AG04450 (cell line): Measurements from ENCODE around the gene LPAR3. TPM values are rescaled to one million over a fixed set of nuclear protein-coding genes. Genes with fewer than 3 reads are reported as not detected.

Source experiments
- CTCF ChIA-PET: fragments of 300-600, 350-600 bp; formaldehyde crosslinking; extraction: SDS; loops from one replicate; lab custom pipeline; 2022; ENCODE audit warnings: antibody characterized with exemption, inconsistent platforms; lab: Charles Lee
- POLR2A ChIA-PET: fragments of 350-600 bp; formaldehyde crosslinking; extraction: SDS; loops from one replicate; lab custom pipeline; 2021; ENCODE audit warnings: antibody characterized with exemption, inconsistent platforms; lab: Yijun Ruan, JAX
- DNase-seq: peaks from one replicate; pipeline ENCODE4 v3.0.0-alpha.2; 2011; ENCODE audit warnings: low read depth, low spot score
- H3K27ac ChIP-seq: one replicate; pipeline ENCODE4 v1.5.1; 2012; ENCODE audit warnings: low read depth, low read length, control low read depth
- H3K27me3 ChIP-seq: one replicate; pipeline ENCODE4 v1.6.0; 2012; ENCODE audit warnings: low read length; ENCODE audit not compliant: control insufficient read depth, insufficient read depth
- H3K4me3 ChIP-seq: 2 replicates; pipeline ENCODE4 v1.5.1; 2011; ENCODE audit warnings: mild to moderate bottlenecking, low read depth, low read length, control low read depth
- H3K9me3 ChIP-seq: 2 replicates; pipeline ENCODE4 v1.5.1; 2012; ENCODE audit warnings: low read length; ENCODE audit not compliant: control insufficient read depth, insufficient read depth
- polyA plus RNA-seq: library from polyadenylated mRNA; depleted of rRNA; stranded (reverse); fragments of >200 nt; gene quantifications from 2 replicates; pipeline ENCODE4 v1.2.3, GENCODE V29; 2011
- TF ChIP-seq, protein P1 (sequence below): IDR thresholded peaks from 2 replicates; pipeline ENCODE4 v1.5.1; 2011; ENCODE audit warnings: low read depth, low read length, control low read depth, inconsistent platforms

LPAR3 gene
- polyA plus RNA-seq, 1 experiment = 3.5 TPM

DNA sequence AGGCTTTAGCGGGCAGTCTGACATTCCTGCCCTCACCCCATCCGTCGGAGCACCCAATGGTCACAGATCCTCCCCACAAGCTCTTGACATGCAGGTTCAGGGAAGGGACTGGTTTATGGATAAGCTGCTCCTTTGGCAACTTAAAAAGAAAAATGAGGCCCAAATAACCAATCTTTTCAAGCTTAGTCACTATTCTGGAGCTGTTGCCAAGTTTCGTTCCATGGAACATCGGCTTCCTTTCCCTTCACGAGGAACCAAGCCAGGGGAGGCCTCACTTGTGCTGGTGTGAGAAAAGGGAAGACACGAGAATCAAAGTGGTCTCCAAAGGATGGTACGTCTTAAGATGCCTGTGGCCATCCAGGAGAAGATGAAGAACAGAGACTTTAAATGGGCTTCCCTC lies 46.1 kb upstream of the LPAR3 start:
- CTCF ChIA-PET = interaction anchor here (1.3 kb wide), 2 partner anchors 167 to 319 kb away, joined by 3 to 4 read pairs; no protein-coding TSS in a partner anchor
- no peak for DNase-seq
- no peak overlapping the region for H3K4me3 ChIP-seq
- POLR2A ChIA-PET = no interaction called here
- TF ChIP-seq, protein P1, sequence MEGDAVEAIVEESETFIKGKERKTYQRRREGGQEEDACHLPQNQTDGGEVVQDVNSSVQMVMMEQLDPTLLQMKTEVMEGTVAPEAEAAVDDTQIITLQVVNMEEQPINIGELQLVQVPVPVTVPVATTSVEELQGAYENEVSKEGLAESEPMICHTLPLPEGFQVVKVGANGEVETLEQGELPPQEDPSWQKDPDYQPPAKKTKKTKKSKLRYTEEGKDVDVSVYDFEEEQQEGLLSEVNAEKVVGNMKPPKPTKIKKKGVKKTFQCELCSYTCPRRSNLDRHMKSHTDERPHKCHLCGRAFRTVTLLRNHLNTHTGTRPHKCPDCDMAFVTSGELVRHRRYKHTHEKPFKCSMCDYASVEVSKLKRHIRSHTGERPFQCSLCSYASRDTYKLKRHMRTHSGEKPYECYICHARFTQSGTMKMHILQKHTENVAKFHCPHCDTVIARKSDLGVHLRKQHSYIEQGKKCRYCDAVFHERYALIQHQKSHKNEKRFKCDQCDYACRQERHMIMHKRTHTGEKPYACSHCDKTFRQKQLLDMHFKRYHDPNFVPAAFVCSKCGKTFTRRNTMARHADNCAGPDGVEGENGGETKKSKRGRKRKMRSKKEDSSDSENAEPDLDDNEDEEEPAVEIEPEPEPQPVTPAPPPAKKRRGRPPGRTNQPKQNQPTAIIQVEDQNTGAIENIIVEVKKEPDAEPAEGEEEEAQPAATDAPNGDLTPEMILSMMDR = no peak
- peaks cover 8% of the 10 kb centered on the region for H3K27me3 ChIP-seq
- no peak overlapping the region for H3K27ac ChIP-seq
- no peaks in the 10 kb centered on the region for H3K9me3 ChIP-seq

DNA sequence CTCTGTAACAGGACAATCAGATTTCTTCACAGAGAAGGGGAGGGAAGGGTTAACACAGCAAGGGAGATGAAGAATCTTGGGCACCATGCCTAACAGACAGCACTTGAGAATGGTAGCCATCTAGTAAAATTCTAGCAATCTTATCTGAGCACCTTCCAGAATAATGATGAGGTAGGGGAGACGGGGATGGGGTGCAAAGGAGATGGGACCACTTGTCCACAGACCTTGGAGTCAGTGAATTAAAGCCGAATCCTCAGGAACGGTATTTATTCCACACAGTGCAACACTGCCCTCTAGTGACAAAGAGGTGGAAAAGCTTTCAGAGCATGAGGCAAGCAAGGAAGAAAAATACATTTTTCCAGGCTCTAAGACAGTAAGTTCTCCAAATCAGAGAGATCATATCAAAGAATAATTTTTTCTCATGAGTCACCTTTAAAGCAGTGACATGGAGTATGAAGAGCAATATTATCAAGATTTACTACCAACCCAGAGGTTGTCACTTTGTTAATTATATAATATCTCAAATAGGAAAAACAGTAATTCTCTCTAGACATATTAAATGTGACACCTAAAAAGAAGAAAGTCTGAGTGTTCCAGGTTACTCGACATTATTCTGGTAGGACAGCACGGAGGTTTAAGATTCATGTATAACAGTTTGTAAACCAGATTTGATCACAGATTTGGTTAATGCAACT lies 43.3 kb upstream of the LPAR3 start:
- TF ChIP-seq, protein P1 = peak; percentile 95
- no peak overlapping the region for H3K4me3 ChIP-seq
- no peak overlapping the region for H3K27ac ChIP-seq
- CTCF ChIA-PET = interaction anchor here (0.6 to 5.2 kb wide), 16 partner anchors 8 to 795 kb away, joined by 3 to 39 read pairs (median 6); no protein-coding TSS in a partner anchor
- no peaks in the 10 kb centered on the region for H3K27me3 ChIP-seq
- peak; percentile 38 for DNase-seq
- H3K9me3 ChIP-seq = no peaks in the 10 kb centered on the region
- POLR2A ChIA-PET = no interaction called here

DNA sequence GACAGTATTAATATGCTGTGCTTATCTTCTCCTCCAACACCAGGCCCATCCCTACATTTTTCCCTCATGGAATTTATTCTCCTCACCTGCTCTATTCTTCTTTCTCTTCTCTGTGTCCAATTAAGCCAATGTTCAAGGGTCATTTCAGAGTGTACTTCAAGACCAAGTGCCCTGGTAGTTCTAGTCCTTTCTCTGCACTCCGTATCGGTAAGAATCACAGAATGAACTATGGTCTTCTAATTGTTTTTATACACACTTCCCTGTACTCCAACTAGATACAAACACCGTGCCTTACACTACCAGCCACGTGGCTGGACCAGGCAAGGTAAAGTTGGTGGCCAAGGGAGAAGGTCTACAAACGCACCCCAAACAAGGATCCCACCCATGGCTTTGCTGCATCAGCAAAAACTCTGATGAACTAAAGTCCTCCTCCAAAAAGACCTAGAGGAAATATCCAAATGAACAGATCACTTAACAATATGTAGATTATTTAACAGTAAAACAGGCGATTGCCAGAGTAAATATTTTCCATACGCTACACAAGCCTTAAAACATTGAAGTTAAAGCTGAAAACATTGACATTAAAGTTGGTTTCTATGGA lies 40.1 kb upstream of the LPAR3 start:
- H3K27me3 ChIP-seq = peaks cover 5% of the 10 kb centered on the region

GRCh38 chr1:84930831-84931230 lies 37.8 kb upstream of the LPAR3 start:
- ChIA-PET POLR2A (no interaction called here), CTCF (interaction anchor here (1.7 kb wide), 1 partner anchor 14 kb away, joined by 4 read pairs; no protein-coding TSS in a partner anchor)
- TF ChIP-seq, protein P1 = no peak
- Histone ChIP-seq H3K4me3 (no peak overlapping the region), H3K27ac (no peak overlapping the region), H3K27me3 (peaks cover 5% of the 10 kb centered on the region), H3K9me3 (no peaks in the 10 kb centered on the region)
- DNase-seq = no peak

More for the DNA sequence above, 40.1 kb upstream of the LPAR3 start:
- Histone ChIP-seq H3K4me3 (no peak overlapping the region), H3K9me3 (no peaks in the 10 kb centered on the region), H3K27ac (no peak overlapping the region)
- ChIA-PET POLR2A (no interaction called here), CTCF (interaction anchor here (3.4 to 5.2 kb wide), 3 partner anchors 11 to 180 kb away, joined by 21 to 39 read pairs (median 34); no protein-coding TSS in a partner anchor)
- TF ChIP-seq, protein P1 = no peak
- DNase-seq = no peak

- no peak overlapping the region for H3K27ac ChIP-seq
- no peaks in the 10 kb centered on the region for H3K9me3 ChIP-seq
- no peak for DNase-seq
- ChIA-PET CTCF (interaction anchor here (1.7 kb wide), 1 partner anchor 15 kb away, joined by 4 read pairs; no protein-coding TSS in a partner anchor), POLR2A (no interaction called here)
- H3K4me3 ChIP-seq = no peak overlapping the region
- TF ChIP-seq, protein P1 = no peak
- H3K27me3 ChIP-seq = peaks cover 5% of the 10 kb centered on the region
Measured at GRCh38 chr1:84930329-84930728, 37.3 kb upstream of the LPAR3 start.
